Middle frontal gyrus (tissue), 1 donor: ENCODE measurements around the gene ZSCAN16.
"Not testable (repeated sequence)": the region's sequence is repeated elsewhere in the genome, so short reads cannot be mapped to it uniquely, and the experiment has no call there.

Experiments
- DNase-seq: peaks from one replicate; pipeline ENCODE4 v3.0.0-alpha.2; 2015; ENCODE audit warnings: low spot score; ENCODE audit errors: extremely low spot score

The ZSCAN16 gene

DNA sequence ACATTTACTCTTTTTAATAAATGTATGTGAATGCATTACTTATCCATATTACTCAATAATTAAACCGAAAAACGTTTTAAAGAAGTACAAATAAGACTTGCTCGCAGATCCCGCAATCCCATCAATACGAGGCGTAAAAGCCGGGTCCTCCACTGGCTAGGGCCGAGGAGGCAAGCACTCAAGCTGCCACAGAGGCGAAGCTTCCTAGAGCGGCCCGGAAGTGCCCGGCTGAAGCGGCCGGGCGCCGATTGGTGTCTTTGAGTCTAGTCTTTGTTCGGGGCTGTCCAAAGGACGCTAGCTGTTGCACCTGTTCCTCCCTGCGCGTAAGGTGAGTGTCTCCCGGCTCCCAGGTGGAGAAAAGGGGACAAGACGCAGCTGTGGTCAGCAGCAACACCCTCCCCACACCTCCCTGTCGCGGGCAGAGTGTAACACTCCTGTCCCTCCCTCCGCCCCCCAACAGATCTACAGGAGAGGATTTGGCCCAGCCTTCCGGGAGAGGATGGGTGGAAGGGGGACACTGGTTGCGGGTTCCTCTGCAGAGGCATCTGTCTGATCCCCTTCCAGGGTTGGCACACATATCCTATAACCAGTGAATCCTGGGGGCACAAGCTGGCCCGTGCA, at the start of gene ZSCAN16:
Gene ZSCAN16, plus strand, starts transcription at position 260 of the 621 bp plus-strand sequence. CDS start 835 bp downstream, outside the sequence.
- peak; percentile 71 for DNase-seq

DNA sequence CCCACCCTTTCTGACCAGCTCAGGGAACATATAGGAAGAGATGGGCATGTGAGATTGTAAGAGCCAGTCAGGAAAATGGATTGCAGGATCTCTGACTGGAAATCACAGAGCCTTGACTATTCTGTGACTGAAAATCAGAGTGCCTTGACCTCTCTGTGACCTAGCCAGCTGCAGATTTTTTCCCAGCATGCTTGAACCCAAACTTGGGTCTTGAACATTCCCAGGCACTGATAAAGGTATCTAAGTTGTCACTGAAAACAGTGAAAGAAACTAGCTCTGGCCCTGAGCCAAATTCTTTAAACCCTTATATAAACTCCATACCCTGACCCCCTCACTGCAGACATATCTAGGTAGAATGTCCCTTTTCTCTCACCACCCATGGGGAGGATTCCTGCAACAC, 46.4 kb upstream of the ZSCAN16 start:
- DNase-seq: no peak

GRCh38 chr6:28078836-28079235, 45.6 kb upstream of the ZSCAN16 start:
- no peak for DNase-seq

DNA sequence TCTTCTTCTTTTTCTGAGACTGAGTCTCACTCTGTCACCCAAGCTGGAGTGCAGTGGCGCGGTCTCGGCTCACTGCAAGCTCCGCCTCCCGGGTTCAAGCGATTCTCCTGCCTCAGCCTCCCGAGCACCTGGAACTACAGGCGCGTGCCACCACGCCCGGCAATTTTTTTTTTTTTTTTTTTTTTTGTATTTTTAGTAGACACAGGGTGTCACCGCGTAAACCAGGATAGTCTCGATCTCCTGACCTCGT, 44.1 kb upstream of the ZSCAN16 start, which contains the start of gene ZNF165:
Gene ZNF165, plus strand, starts transcription at position 188 of the 250 bp plus-strand sequence. CDS start 4,913 bp downstream, outside the sequence.
- not testable (repeated sequence) for DNase-seq

- peak; percentile 88 for DNase-seq
These were observed 43.6 kb upstream of the ZSCAN16 start for GRCh38 chr6:28080631-28081485.

DNA sequence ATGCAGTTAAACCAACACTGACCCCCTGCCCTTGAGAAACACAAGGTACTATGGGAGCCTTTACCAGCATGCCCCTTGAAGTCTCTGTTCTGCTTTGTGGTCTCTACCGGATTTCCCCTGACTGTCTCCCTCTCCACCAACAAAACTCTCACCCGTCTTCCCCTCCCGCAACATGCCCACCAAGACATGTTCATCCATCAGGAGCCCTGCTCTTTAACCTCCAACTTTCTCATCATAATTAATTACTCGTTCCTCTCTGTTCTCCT, 43.0 kb upstream of the ZSCAN16 start:
- no peak for DNase-seq

- no peak for DNase-seq
These were observed 41.5 kb upstream of the ZSCAN16 start for GRCh38 chr6:28082939-28083338.

- DNase-seq: no peak
These were observed 35.4 kb upstream of the ZSCAN16 start for GRCh38 chr6:28089054-28089453.

- no peak for DNase-seq
These were observed 33.4 kb upstream of the ZSCAN16 start for GRCh38 chr6:28090917-28091586.

DNA sequence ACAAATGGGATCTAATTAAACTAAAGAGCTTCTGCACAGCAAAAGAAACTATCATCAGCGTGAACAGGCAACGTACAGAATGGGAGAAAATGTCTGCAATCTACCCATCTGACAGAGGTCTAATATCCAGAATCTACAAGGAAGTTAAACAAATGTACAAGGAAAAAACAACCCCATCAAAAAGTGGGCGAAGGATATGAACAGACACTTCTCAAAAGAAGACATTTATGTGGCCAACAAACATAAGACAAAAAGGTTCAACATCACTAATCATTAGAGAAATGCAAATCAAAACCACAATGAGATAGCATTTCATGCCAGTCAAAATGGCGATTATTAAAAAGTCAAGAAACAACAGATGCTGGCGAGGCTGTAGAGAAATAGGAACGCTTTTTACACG, 22.2 kb upstream of the ZSCAN16 start:
- DNase-seq: not testable (repeated sequence)

- not testable (repeated sequence) for DNase-seq
These were observed 21.7 kb upstream of the ZSCAN16 start for GRCh38 chr6:28102699-28103098.

DNA sequence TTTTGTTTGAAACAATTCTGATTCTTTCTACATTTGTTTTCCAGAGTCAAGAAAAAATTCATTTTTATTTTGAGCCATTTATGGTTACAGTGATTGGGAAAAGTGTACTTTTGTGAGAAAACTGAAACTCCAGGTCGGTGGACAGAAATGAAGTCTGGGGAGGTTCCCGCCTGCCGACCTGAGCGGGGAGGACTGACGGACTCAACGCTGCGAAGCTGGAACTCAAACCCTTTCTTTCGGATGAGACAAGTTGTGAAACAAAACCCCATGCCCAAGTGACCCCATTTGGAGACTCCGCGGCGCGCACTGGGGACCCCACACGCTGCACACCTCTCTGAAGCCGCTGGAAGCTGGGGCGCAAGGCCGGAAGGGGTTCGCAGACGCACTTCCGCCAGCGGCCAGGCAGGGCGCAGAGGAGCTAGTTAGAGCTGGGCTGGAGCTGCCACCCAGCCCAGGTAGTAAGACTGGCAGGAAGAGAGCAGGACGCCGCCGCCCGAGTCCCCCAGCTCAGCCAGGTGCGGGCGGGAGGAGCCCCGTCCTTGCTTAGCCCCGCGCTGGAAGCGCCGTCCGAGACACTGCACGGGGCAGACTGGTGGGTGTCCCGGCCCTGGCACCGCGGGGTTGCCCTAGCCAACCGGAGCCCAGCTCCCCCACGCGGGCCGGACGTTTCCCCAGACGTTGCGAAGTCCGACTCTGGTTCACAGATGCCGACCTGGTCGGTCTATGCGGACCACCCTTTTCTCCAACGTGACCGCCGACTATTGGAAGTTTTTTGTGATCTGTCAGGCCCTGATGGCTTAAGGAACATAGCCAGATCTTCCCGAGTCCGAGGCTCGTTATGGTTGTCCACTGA, 19.8 kb upstream of the ZSCAN16 start:
- DNase-seq: peak; percentile 79

DNA sequence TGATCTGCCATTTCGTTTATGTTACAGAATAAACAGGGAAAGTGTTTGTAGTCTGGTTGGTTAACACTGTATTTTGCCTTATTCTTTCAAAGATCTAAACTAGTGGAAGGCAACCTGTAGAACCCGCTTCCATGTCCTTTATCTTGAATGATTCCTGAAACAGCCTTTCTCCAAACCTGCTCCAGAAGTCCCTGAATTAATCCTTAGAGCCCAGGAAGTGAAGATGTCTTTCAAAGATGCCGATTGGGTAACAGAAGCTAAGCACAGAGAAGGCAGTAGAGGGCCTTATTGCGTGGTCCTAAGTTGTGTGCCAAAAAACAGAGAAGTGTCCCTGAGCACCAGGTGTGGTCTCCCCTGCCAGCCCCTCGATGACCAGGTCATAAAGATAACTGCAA, 19.2 kb upstream of the ZSCAN16 start:
- no peak for DNase-seq

- DNase-seq: no peak
These were observed 16.9 kb upstream of the ZSCAN16 start for GRCh38 chr6:28107506-28107905.

- DNase-seq: no peak
These were observed 12.4 kb upstream of the ZSCAN16 start for GRCh38 chr6:28111964-28112363.

GRCh38 chr6:28115799-28116198, 8.6 kb upstream of the ZSCAN16 start:
- no peak for DNase-seq

- no peak for DNase-seq
These were observed 6.9 kb upstream of the ZSCAN16 start for GRCh38 chr6:28117386-28118050.

- DNase-seq: no peak
These were observed 6.2 kb upstream of the ZSCAN16 start for GRCh38 chr6:28118217-28118616.

- DNase-seq: no peak
These were observed 2.5 kb upstream of the ZSCAN16 start for GRCh38 chr6:28121876-28122275.

DNA sequence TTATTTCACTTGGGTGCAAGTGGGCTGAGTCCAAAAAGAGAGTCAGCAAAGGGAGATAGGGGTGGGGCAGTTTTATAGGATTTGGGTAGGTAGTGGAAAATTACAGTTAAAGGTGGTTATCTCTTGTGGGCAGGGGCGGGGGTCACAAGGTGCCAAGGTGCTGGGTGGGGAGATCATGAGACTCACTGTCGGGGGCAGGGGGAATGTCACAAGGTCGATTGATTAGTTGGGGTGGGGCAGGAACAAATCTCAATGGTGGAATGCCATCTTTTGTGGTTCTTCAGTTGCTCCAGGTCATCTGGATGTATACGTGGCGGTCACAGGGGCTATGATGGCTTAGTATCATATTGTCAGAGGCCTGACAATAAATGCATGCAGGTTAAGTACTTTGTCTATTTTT, 2.1 kb upstream of the ZSCAN16 start:
- DNase-seq: not testable (repeated sequence)

DNA sequence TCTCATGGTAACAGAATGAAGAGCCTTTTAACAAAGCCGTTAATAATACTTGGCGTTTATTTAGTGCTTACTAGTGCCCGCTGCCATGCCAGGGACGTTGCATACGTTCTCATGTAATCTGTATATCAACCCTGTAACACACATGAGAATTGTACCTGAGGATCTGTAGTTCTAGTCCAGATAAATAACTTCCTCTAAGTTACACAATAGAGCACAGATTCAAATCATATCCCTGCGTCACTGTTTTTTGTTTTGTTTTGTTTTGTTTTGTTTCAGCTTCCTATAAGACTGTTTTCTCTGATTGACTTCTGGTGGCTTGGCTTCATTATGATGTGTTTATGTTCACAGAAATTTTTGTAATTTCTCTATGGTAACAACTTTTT, 553 bp downstream of the ZSCAN16 start:
- no peak for DNase-seq
